ENCODE results near the gene ARHGEF2.
A peak's percentile ranks its signal among the peaks of the same experiment; 100 is the strongest.

ARHGEF2 gene

DNA sequence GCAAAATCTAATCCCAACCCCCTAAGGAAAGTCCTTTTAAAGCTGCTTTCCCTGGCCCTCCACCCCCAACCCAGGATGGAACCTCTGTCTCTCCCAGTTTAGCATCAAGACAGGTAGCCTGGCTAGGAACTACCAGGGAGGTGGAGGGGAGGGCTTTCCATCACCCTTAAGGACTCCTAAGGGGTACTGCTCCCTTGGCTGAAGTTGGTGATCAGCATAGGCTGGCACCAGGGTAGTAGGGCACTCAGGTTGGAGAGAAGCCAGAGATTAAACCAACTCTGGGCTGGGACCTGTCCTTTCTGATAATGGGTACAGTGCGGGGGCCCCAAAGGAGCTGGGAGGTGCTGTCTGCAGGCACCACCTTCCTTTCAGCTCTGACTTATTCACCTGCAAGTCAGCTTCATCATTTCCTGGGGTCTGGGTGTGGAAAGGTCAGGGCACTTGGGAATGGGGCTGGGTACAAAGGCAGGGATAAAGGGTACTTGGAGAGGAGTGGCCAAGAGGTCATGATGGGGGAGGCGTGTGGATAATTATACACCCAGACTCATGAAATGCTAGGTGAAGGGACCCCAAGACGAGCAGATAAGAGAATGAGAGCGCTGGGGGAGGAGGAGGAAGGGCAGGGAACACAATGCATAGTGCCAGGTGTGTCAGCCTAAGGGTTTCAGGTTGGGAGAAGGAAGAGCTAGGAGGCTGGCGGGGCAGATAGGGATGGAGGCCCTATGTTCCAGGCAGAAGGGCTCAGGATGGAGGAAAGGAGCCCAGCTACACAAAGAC lies 1.2 kb downstream of the ARHGEF2 start:
- peak overlapping the region; percentile 81 for H3K4me3 ChIP-seq (ENCODE audit: low read depth, low read length)
- TF ChIP-seq, protein P1, sequence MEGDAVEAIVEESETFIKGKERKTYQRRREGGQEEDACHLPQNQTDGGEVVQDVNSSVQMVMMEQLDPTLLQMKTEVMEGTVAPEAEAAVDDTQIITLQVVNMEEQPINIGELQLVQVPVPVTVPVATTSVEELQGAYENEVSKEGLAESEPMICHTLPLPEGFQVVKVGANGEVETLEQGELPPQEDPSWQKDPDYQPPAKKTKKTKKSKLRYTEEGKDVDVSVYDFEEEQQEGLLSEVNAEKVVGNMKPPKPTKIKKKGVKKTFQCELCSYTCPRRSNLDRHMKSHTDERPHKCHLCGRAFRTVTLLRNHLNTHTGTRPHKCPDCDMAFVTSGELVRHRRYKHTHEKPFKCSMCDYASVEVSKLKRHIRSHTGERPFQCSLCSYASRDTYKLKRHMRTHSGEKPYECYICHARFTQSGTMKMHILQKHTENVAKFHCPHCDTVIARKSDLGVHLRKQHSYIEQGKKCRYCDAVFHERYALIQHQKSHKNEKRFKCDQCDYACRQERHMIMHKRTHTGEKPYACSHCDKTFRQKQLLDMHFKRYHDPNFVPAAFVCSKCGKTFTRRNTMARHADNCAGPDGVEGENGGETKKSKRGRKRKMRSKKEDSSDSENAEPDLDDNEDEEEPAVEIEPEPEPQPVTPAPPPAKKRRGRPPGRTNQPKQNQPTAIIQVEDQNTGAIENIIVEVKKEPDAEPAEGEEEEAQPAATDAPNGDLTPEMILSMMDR (IDR thresholded peaks at IDR 0.05; ENCODE audit: control insufficient read depth, extremely low read depth, insufficient read depth) = no peak
- no peak for DNase-seq (ENCODE audit: low read depth)

DNA sequence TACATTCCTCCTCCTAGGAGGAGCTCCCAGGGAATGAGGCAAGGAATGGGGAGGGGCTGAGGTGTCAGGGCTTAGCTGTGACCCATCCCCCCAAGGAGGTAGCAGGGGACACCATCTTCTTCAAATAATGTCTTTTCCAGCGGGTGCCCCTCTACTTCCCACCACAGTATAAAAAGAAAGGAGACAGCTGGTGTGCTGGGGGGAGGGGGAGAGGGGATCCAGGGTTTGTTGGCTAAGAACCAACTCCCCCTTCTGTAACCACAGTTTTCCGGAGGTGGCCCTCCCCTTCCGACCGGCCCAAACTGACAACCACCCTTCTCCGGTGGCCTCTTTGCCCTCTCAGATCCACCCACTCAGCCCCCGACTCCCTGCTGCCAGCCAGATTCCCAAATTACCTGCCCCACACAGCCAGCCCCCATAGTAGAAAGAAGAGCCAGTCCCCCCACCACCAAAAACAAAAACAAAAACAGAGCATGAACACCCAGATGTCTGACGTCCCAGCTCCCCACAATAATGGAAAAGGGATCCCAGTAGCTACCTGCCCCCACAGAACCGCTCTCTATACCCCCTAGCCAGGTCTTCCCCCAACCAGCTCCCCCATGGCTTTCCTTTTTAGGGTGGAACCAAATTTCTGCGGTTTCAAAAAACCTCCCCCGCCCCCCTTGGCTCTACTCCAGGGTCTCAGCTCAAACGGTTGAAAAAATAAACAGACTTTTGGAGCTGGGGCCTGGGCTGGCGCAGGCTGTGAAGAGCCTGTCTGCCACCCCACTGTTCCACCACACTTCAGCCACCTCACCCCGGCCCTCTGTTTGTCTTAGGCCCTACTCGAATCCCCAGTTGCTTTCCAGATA lies 2.1 kb downstream of the ARHGEF2 start:
- TF ChIP-seq, protein P1 (IDR thresholded peaks at IDR 0.05; ENCODE audit: control insufficient read depth, extremely low read depth, insufficient read depth) = no peak
- no peak overlapping the region for H3K4me3 ChIP-seq (ENCODE audit: low read depth, low read length)
- no peak for DNase-seq (ENCODE audit: low read depth)

DNA sequence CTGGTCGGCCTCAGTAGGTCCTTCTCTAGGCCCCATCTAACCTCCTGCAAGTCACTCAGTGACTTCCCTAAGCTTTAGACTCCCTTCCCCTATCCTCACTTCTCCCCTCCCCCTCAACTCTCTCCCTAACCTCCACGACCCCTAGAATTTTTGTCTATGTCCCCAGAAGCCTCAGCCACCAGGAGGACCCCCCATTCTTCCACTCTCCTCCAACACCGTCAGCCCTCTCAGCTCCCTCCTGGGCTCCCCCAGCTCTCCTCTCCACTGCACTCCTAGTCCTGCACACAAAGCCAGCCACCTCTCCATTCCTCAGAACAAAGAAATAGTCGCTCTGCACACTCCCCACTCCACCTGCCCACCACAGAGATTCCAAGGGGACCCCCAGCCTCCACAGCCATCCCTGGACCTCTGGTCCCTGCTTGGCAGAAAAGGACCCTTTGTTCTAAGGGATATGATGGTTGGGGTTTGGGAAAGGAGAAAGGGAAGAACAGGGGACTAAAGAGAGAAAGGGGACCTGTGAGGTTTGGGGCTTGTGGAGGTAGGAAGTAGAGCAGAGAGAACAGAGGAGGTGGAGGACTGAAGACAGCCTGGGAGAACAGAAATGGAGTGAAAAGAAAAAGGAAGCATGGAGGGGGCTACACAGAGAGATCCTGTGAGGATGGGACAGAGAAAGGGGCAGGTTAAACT lies 2.8 kb downstream of the ARHGEF2 start:
- TF ChIP-seq, protein P1 (IDR thresholded peaks at IDR 0.05; ENCODE audit: control insufficient read depth, extremely low read depth, insufficient read depth) = no peak
- no peak for DNase-seq (ENCODE audit: low read depth)
- H3K4me3 ChIP-seq (ENCODE audit: low read depth, low read length) = no peak overlapping the region

DNA sequence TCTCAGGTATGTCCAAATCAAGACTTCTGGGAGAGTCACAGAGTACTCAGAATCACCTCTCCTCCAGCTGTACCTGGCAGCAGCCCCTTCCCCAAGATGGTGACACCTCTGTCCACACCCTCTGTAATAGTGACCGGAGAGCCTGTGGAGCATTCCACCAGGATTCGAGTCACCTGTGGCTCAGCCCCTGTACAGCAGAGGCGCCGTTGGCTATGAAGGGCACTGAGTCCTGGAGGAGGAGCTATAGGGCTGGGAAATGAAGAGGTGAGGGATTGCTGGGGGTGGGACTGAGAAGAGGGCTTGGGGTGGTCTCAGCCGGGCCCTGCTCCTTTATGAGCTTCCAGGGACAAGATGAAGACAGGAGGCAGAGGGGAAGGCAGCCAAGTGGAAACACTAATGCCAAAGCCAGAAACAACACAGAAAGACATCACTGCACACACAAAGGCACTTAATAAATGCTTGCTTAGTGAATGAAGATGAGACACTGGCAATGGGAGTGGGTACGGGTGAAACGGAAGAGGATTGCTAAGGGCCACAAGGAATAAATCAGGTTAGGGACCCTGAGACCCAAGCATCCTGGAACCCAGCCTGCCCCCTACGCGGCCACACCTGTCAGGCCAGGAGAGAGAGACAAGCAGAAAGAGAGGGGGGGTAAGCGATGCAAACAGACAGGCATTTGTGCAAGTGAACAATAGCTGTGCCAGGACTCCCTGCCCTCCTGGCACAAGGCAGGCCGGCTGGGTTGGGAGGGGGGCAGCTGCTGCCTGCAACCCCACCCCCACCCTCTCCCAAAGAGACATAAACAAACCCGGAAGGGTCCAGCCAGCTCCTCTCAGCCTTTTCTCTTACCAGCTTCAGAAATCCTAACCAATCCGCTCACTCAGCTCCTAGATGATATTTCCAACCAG lies 3.9 kb downstream of the ARHGEF2 start:
- no peak for DNase-seq (ENCODE audit: low read depth)
- no peak overlapping the region for H3K4me3 ChIP-seq (ENCODE audit: low read depth, low read length)
- TF ChIP-seq, protein P1 (IDR thresholded peaks at IDR 0.05; ENCODE audit: control insufficient read depth, extremely low read depth, insufficient read depth) = no peak

DNA sequence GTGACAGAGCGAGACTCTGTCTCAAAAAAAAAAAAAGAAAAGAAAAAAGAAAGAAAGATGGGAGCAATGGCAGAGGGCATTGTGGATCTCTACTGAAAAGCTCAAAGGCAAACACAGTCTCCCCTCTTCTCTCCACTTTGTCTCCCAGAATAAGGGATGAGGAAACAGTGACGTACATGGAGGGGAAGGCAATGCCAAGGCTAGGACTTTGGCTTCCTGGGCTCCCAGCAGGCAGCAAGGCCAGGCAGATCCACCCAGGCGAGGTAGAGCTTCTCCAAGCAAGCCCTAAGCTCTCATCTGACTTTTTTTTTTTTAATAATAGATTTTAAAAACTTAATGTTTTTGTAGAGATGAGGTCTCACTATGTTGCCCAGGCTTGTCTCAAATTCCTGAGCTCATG lies 4.6 kb downstream of the ARHGEF2 start:
- DNase-seq (ENCODE audit: low read depth) = no peak
- TF ChIP-seq, protein P1 (IDR thresholded peaks at IDR 0.05; ENCODE audit: control insufficient read depth, extremely low read depth, insufficient read depth) = no peak
- no peak overlapping the region for H3K4me3 ChIP-seq (ENCODE audit: low read depth, low read length)

Data from LNCaP clone FGC (cell line).